Measurements from ENCODE around the gene NEDD9.

GRCh38 chr6:11142296-11143027 is 90.0 kb downstream of the NEDD9 start:
- TF ChIP-seq, protein P1, sequence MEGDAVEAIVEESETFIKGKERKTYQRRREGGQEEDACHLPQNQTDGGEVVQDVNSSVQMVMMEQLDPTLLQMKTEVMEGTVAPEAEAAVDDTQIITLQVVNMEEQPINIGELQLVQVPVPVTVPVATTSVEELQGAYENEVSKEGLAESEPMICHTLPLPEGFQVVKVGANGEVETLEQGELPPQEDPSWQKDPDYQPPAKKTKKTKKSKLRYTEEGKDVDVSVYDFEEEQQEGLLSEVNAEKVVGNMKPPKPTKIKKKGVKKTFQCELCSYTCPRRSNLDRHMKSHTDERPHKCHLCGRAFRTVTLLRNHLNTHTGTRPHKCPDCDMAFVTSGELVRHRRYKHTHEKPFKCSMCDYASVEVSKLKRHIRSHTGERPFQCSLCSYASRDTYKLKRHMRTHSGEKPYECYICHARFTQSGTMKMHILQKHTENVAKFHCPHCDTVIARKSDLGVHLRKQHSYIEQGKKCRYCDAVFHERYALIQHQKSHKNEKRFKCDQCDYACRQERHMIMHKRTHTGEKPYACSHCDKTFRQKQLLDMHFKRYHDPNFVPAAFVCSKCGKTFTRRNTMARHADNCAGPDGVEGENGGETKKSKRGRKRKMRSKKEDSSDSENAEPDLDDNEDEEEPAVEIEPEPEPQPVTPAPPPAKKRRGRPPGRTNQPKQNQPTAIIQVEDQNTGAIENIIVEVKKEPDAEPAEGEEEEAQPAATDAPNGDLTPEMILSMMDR (IDR thresholded peaks at IDR 0.05): no peak
- no peak for TF ChIP-seq EZH2 (IDR thresholded peaks at IDR 0.05; ENCODE audit: borderline replicate concordance, insufficient read depth, low read depth, low read length, poor library complexity, severe bottlenecking)

All from B cell (primary cell).